GM10266 (cell line): ENCODE measurements around the gene HELZ2.
A peak's percentile ranks its signal among the peaks of the same experiment; 100 is the strongest.

Source experiments
- DNase-seq: peaks from one replicate; pipeline ENCODE4 v3.0.0; 2012; ENCODE audit errors: extremely low spot score
- CTCF ChIP-seq: IDR thresholded peaks from 2 replicates; pipeline ENCODE4 v1.5.1; 2012; ENCODE audit warnings: mild to moderate bottlenecking, low read depth; ENCODE audit not compliant: control insufficient read depth, insufficient read depth; ENCODE audit errors: missing control alignments

The HELZ2 gene

GRCh38 chr20:63555661-63556381, 18.2 kb downstream of the HELZ2 start:
- TF ChIP-seq CTCF = no peak
- DNase-seq = no peak

GRCh38 chr20:63554361-63555278, 19.4 kb downstream of the HELZ2 start:
- DNase-seq = no peak
- TF ChIP-seq CTCF = no peak

- peak; percentile 73 for DNase-seq
These were observed 20.1 kb downstream of the HELZ2 start, which contains the start of gene FNDC11 for GRCh38 chr20:63553933-63554290. TSS of gene FNDC11 (plus strand) at chr20:63554159. CDS start at chr20:63555664, 1,505 bp downstream.

GRCh38 chr20:63553251-63553932, 20.6 kb downstream of the HELZ2 start:
- DNase-seq = peak; percentile 95
- TF ChIP-seq CTCF = no peak

More at GRCh38 chr20:63553933-63554290, 20.1 kb downstream of the HELZ2 start, which contains the start of gene FNDC11:
- TF ChIP-seq CTCF = no peak

- TF ChIP-seq CTCF = no peak
These were observed 21.4 kb downstream of the HELZ2 start for GRCh38 chr20:63552481-63553249.

GRCh38 chr20:63551068-63551467, 23.0 kb downstream of the HELZ2 start:
- TF ChIP-seq CTCF = no peak
- DNase-seq = no peak

More at GRCh38 chr20:63552481-63553249, 21.4 kb downstream of the HELZ2 start:
- DNase-seq = no peak
